ENCODE data around the gene METTL25B.

Gene METTL25B

GRCh38 chr1:156727926-156728598, at the start of gene METTL25B:
TSS of gene METTL25B (plus strand) at chr1:156728469. CDS start at chr1:156729105, 636 bp downstream.
- TF ChIP-seq, protein P1, sequence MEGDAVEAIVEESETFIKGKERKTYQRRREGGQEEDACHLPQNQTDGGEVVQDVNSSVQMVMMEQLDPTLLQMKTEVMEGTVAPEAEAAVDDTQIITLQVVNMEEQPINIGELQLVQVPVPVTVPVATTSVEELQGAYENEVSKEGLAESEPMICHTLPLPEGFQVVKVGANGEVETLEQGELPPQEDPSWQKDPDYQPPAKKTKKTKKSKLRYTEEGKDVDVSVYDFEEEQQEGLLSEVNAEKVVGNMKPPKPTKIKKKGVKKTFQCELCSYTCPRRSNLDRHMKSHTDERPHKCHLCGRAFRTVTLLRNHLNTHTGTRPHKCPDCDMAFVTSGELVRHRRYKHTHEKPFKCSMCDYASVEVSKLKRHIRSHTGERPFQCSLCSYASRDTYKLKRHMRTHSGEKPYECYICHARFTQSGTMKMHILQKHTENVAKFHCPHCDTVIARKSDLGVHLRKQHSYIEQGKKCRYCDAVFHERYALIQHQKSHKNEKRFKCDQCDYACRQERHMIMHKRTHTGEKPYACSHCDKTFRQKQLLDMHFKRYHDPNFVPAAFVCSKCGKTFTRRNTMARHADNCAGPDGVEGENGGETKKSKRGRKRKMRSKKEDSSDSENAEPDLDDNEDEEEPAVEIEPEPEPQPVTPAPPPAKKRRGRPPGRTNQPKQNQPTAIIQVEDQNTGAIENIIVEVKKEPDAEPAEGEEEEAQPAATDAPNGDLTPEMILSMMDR (IDR thresholded peaks at IDR 0.05; ENCODE audit: insufficient read depth, low read depth, low read length, missing control alignments) = no peak
- peak; percentile 88 for DNase-seq (ENCODE audit: low read depth)
- H3K4me3 ChIP-seq (ENCODE audit: low read length) = peak within 1 kb of the TSS; percentile 99

DNA sequence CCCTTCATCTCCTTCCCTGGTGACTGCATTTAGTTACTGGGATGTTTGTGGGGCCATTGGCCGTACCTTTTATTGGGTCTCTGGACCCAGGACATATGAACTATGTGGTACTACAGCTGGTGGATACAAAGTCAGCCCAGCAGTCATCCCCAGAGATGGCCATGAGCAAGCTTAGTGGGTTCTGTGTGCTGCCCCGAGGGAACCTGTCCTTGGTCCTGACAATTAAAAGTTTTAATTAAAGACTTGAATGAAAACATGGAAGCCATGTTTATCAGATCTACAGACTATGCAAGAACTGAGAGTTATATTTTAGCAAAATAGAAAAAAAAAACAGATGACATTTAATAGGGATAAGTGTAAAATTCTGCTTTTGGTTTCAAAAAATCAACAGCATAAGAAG, 48.2 kb upstream of the METTL25B start:
- DNase-seq (ENCODE audit: low read depth) = no peak
- TF ChIP-seq, protein P1 (IDR thresholded peaks at IDR 0.05; ENCODE audit: insufficient read depth, low read depth, low read length, missing control alignments) = no peak
- H3K4me3 ChIP-seq (ENCODE audit: low read length) = no peak overlapping the region

DNA sequence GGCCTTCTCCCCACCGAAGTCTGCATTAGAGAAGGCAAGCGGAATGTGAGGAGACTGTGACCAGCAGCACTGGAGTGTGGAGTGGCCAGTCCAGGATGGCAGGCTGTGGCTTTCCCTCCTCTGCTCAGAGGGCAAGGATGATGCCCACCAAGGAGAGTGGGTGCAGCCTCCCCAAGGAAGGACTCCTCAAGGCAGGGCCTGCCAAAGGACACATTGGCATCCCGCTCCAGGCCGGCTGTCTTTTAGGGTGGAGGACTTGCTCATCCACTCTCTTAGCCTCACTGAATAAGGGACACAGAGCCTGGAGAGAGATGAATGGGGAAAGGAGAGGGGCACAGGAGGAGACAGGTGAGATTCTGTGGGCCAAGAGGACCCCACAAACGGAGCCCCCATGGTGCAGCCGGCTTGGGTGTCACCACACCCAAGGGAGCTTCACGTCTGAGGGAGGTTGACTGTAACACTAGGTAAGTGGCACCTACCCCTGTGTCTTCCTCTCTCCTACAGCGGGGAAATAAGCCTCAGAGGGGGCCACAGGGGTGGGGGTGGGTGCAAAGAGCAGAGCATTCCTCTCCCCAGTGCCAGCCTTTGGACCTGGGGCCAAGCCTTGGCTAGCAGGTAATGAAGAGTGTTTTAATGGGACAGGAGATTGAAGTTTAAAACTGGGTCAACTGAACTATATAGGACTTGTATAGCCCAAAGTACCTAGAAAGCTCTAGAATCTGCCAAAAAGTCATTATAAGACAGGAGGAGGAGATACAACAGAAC, 46.9 kb upstream of the METTL25B start:
- no peak for DNase-seq (ENCODE audit: low read depth)
- TF ChIP-seq, protein P1 (IDR thresholded peaks at IDR 0.05; ENCODE audit: insufficient read depth, low read depth, low read length, missing control alignments) = no peak

GRCh38 chr1:156682166-156682890, 45.9 kb upstream of the METTL25B start:
- H3K4me3 ChIP-seq (ENCODE audit: low read length) = no peak overlapping the region
- TF ChIP-seq, protein P1 (IDR thresholded peaks at IDR 0.05; ENCODE audit: insufficient read depth, low read depth, low read length, missing control alignments) = peak; percentile 4
- no peak for DNase-seq (ENCODE audit: low read depth)

More for the DNA sequence above, 46.9 kb upstream of the METTL25B start:
- H3K4me3 ChIP-seq (ENCODE audit: low read length) = no peak overlapping the region

- DNase-seq (ENCODE audit: low read depth) = peak; percentile 96
- TF ChIP-seq, protein P1 (IDR thresholded peaks at IDR 0.05; ENCODE audit: insufficient read depth, low read depth, low read length, missing control alignments) = no peak
- H3K4me3 ChIP-seq (ENCODE audit: low read length) = no peak overlapping the region
Observed at GRCh38 chr1:156684227-156684782, 44.0 kb upstream of the METTL25B start.

GRCh38 chr1:156689035-156689952, 39.0 kb upstream of the METTL25B start:
- peak; percentile 81 for DNase-seq (ENCODE audit: low read depth)
- H3K4me3 ChIP-seq (ENCODE audit: low read length) = peak overlapping the region; percentile 42
- TF ChIP-seq, protein P1 (IDR thresholded peaks at IDR 0.05; ENCODE audit: insufficient read depth, low read depth, low read length, missing control alignments) = peak; percentile 94
